Measurements from ENCODE around the gene PTX3.

PTX3 gene

GRCh38 chr3:157394411-157394810 lies 42.2 kb upstream of the PTX3 start:
- Histone ChIP-seq H2AFZ (ENCODE audit: low read length) (no peak overlapping the region), H4K20me1 (ENCODE audit: insufficient read depth, low read length, poor library complexity, severe bottlenecking) (no peaks in the 10 kb centered on the region), H3K9ac (ENCODE audit: low read depth, low read length, poor library complexity, severe bottlenecking) (no peak overlapping the region), H3K9me2 (replicated peaks; ENCODE audit: low read depth, low read length) (no peaks in the 10 kb centered on the region), H3K79me2 (ENCODE audit: insufficient read depth, low read length) (no peaks in the 10 kb centered on the region), H3K36me3 (ENCODE audit: insufficient read depth, low read length) (no peaks in the 10 kb centered on the region), H3K9me3 (ENCODE audit: insufficient read depth, low read depth, low read length) (no peaks in the 10 kb centered on the region), H3K4me1 (ENCODE audit: insufficient read depth, low read length, poor library complexity, severe bottlenecking) (no peaks in the 10 kb centered on the region), H3K4me3 (ENCODE audit: low read length, poor library complexity, severe bottlenecking) (no peak overlapping the region), H3F3A (ENCODE audit: low read depth) (no peaks in the 10 kb centered on the region), H3K27me3 (ENCODE audit: insufficient read depth, low read length, poor library complexity, severe bottlenecking) (no peaks in the 10 kb centered on the region), H3K4me2 (ENCODE audit: low read depth, low read length, poor library complexity, severe bottlenecking) (no peak overlapping the region)
- TF ChIP-seq CTCF (conservative IDR thresholded peaks at IDR 0.05; ENCODE audit: low read length) (no peak), EZH2phosphoT487 (IDR thresholded peaks at IDR 0.05; ENCODE audit: borderline replicate concordance) (no peak)

- H4K20me1 ChIP-seq (ENCODE audit: insufficient read depth, low read length, poor library complexity, severe bottlenecking) = no peaks in the 10 kb centered on the region
- no peak overlapping the region for H3K9ac ChIP-seq (ENCODE audit: low read depth, low read length, poor library complexity, severe bottlenecking)
- TF ChIP-seq EZH2phosphoT487 (IDR thresholded peaks at IDR 0.05; ENCODE audit: borderline replicate concordance) = no peak
- TF ChIP-seq CTCF (conservative IDR thresholded peaks at IDR 0.05; ENCODE audit: low read length) = no peak
- H3K9me2 ChIP-seq (replicated peaks; ENCODE audit: low read depth, low read length) = no peaks in the 10 kb centered on the region
- no peak overlapping the region for H2AFZ ChIP-seq (ENCODE audit: low read length)
- no peaks in the 10 kb centered on the region for H3K4me1 ChIP-seq (ENCODE audit: insufficient read depth, low read length, poor library complexity, severe bottlenecking)
- no peak overlapping the region for H3K4me3 ChIP-seq (ENCODE audit: low read length, poor library complexity, severe bottlenecking)
- no peaks in the 10 kb centered on the region for H3K79me2 ChIP-seq (ENCODE audit: insufficient read depth, low read length)
- no peaks in the 10 kb centered on the region for H3K9me3 ChIP-seq (ENCODE audit: insufficient read depth, low read depth, low read length)
- no peaks in the 10 kb centered on the region for H3K36me3 ChIP-seq (ENCODE audit: insufficient read depth, low read length)
- H3K4me2 ChIP-seq (ENCODE audit: low read depth, low read length, poor library complexity, severe bottlenecking) = no peak overlapping the region
- no peaks in the 10 kb centered on the region for H3K27me3 ChIP-seq (ENCODE audit: insufficient read depth, low read length, poor library complexity, severe bottlenecking)
- no peaks in the 10 kb centered on the region for H3F3A ChIP-seq (ENCODE audit: low read depth)
Observed at GRCh38 chr3:157398598-157398997, 38.1 kb upstream of the PTX3 start.

- H4K20me1 ChIP-seq (ENCODE audit: insufficient read depth, low read length, poor library complexity, severe bottlenecking) = no peaks in the 10 kb centered on the region
Observed at GRCh38 chr3:157404381-157404780, 32.3 kb upstream of the PTX3 start.

More at GRCh38 chr3:157404381-157404780, 32.3 kb upstream of the PTX3 start:
- Histone ChIP-seq H3K9me3 (ENCODE audit: insufficient read depth, low read depth, low read length) (no peaks in the 10 kb centered on the region), H3F3A (ENCODE audit: low read depth) (no peaks in the 10 kb centered on the region), H3K9ac (ENCODE audit: low read depth, low read length, poor library complexity, severe bottlenecking) (no peak overlapping the region), H3K9me2 (replicated peaks; ENCODE audit: low read depth, low read length) (no peaks in the 10 kb centered on the region), H2AFZ (ENCODE audit: low read length) (no peak overlapping the region), H3K79me2 (ENCODE audit: insufficient read depth, low read length) (no peaks in the 10 kb centered on the region), H3K27me3 (ENCODE audit: insufficient read depth, low read length, poor library complexity, severe bottlenecking) (no peaks in the 10 kb centered on the region), H3K36me3 (ENCODE audit: insufficient read depth, low read length) (no peaks in the 10 kb centered on the region), H3K4me2 (ENCODE audit: low read depth, low read length, poor library complexity, severe bottlenecking) (no peak overlapping the region), H3K4me3 (ENCODE audit: low read length, poor library complexity, severe bottlenecking) (no peak overlapping the region), H3K4me1 (ENCODE audit: insufficient read depth, low read length, poor library complexity, severe bottlenecking) (no peaks in the 10 kb centered on the region)
- TF ChIP-seq EZH2phosphoT487 (IDR thresholded peaks at IDR 0.05; ENCODE audit: borderline replicate concordance) (no peak), CTCF (conservative IDR thresholded peaks at IDR 0.05; ENCODE audit: low read length) (no peak)
